HL-60/S4 (cell line): ENCODE data around the gene HIC1.

Experiments used
- in situ Hi-C: fragments of 300-500 bp; cut with MboI; formaldehyde crosslinking; loops from 2 replicates; pipeline ENCODE4 v1.14.3; 2022; ENCODE audit warnings: low sequenced_read_pairs

The HIC1 gene

GRCh38 chr17:2094891-2095535, 40.1 kb downstream of the HIC1 start:
- in situ Hi-C loops = no loop called here

DNA sequence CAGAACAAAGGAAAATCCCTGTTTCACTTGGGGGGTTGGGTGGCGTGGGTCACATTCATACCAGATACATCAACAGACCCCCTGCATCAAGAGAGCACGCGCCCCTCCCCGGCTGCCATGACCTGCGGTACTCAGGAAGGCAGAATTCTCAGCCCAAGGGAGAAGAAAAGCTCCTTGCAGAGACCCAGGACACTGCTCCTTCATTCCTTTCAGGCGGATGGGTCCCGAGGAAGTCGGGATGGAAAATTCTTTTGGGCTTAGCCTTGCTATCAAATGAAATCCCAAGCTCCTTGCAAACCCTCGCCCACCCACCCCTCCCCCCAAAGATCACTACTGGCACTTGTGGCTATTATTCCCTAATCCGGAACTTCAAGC, 40.6 kb downstream of the HIC1 start:
- in situ Hi-C loops = no loop called here

DNA sequence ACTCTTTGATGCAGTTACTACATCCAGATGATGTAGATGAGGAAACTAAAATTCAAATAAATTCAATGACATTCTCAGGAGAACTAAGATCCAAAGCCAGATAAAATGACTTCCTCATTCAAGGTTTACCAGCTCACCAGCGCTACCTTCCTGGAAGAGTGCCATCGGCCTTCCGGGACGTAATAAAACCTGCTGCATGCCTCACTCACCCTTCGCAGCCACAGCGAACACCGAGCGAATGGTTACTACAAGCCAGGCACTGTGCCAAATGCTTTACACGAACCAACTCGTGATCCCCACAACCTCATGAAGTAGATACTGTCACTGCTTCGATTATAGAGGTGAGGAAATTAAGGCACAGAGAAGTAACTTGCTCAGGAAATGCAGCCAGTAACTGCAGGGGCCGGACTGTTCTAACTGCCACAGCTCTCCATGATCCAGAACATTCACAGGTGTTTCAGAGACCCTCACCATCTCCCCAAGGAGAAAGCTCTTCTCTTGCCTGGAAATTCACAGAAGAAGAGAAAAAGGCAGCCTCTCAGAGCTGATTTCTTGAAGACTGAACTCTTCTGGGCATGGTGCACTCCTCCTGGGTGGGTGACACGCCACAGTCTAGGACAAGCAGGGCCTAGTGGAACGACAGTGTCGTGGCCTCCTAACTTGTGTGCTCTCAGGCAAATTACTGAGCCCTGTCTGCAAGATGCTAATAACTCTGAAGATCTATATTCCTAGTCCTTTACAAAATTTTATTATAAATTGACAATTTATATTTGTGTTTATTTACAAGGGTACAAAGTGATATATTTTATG, 46.8 kb downstream of the HIC1 start:
- in situ Hi-C loops = no loop called here

- in situ Hi-C loops = no loop called here
Measured at GRCh38 chr17:2102931-2103809, 48.3 kb downstream of the HIC1 start.

GRCh38 chr17:2105663-2106062, 50.8 kb downstream of the HIC1 start:
- in situ Hi-C loops = no loop called here

DNA sequence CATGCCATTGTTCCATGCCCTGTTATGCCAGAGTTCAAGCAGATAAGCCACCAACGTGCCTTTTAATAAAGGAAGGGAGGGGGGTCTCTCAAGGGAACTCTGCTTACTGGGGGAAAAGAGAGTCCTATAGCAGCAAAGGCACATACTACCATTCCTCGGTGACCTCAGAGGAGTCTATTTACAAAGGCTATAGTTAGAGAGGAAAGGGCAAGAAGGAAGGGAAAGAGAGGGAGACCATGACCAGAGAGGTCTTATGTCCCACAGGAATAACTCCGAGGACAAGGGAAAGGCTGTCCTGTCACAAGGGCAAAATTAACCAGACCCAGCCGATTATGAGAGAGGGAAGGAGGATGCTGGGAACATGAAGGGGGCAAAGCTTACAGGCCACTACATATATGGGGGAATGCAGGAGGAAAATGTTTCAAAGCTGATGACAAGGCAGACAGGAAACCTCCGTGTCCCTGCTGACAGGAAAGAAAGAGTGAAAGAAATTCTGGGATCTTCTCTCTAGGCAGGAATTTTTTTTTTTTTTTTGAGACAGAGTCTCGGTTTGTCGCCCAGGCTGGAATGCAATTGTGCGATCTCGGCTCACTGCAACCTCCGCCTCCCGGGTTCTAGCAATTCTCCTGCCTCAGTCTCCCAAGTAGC, 51.5 kb downstream of the HIC1 start:
- in situ Hi-C loops = no loop called here

- in situ Hi-C loops = no loop called here
Measured at GRCh38 chr17:2107050-2107449, 52.1 kb downstream of the HIC1 start.

DNA sequence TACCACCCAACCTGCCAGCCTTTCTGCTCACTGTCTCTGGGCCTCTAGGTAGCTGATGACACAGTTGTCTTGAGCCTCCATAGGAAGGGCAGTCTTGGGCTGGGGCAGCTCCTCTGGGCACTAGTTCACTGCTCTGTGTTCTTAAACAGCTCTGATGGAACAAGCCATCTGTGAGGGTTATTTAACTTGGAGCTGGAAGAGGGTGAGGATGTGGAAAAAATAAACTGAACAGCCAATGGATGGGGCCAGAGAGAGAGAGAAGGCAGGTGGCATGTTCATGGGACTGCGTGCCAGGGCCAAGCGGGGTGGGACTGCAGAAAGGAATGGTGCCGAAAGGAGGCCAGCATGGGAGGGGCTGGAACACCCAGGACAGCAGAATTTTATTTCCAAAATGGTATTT, 52.6 kb downstream of the HIC1 start:
- in situ Hi-C loops = no loop called here

DNA sequence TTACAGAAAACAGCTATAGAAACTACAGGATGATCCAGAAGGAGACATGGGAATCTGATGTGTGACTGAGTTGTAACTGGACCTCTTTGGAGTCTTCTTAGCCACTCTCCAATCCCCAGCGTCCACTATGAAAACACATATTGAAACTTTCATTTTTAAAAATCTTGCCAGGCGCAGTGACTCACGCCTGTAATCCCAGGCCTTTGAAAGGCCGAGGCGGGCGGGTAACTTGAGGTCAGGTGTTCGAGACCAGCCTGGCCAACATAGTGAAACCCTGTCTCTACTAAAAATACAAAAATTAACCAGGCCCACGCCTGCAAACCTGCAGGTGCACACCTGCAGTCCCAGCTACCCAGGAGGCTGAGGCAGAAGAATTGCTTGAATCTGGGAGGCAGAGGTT, 53.3 kb downstream of the HIC1 start:
- in situ Hi-C loops = no loop called here

DNA sequence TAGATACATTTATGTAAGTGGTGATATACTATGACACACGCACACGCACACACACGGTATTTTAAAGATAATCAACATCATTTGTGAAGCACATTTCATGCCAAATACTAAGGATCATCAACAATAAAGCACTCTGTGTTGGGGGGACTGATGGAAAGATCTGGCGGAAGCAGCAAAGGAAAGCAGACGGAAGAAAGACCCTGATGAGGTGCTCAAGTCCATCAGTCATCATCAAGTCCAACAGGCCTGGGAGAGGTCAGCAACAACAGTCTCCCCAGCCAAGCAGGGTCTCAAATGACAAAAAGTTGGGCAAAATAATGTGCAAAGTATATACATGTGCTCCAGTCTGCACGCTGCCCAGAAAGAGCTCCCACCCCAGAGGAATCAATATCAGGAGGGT, 55.5 kb downstream of the HIC1 start:
- in situ Hi-C loops = no loop called here

DNA sequence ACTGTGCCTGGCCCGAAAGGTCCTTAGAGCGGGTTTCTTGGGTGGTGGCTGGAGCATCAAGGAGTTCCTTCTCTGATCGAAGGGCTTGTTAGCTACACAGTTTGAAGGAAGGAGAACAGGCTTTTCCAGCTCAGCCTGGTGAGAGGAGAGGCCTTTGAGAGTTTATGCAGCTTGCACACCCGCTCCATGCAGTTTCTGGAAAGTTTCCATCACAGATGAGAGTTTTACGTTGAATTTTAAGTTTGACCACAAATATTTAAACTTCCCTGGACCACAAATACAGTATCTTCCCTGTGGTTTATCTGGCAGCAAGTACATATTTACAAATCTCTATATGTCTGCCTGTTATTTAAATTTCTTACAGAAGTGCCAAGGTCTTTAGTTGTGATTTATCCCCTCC, 56.8 kb downstream of the HIC1 start:
- in situ Hi-C loops = no loop called here
